Fibroblast of lung (primary cell): Measurements from ENCODE around the gene PANK4.

Source experiments
- EZH2 ChIP-seq: IDR thresholded peaks from 2 replicates; pipeline ENCODE4 v1.5.1; 2012; ENCODE audit warnings: low read length, control low read depth, mild to moderate bottlenecking; ENCODE audit errors: missing control alignments
- TF ChIP-seq, protein P1 (sequence below), 2 donors: IDR thresholded peaks in 1 of 2; conservative IDR thresholded peaks in 1 of 2; 1 replicate in 1 of 2; 2 replicates in 1 of 2; pipeline ENCODE4 v1.5.1; 2011 to 2012; ENCODE audit warnings: low read length in 2 of 2, control low read depth in 1 of 2, inconsistent platforms in 1 of 2, low read depth in 1 of 2, mild to moderate bottlenecking in 1 of 2

DNA sequence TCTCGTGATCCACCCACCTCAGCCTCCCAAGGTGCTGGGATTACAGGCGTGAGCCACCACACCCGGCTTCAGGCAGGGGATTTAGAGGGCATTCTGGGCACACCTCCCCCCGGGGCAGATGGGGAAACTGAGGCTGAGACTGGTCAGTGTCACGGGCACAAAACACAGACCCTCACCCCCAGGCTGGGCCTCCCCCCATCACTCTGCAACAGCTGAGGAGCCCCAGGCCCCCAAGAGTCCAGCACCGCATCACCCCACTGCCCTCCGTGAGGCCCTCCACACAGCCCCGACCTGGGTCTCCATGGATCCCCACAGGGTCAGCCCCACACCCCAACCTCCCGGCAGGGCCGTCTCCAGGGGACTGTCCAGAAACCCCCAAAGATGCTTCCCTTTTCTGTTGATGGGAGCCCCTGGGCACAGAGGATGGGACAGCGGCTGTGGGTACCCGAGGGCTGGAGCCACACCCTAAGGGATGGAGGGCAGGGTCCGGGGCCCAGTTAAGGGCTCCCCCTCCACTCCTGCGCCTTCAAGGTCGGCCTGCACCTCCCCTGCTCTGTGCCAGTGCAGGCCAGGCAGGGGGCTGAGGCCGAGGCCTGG is 40.8 kb upstream of the PANK4 start:
- no peak for TF ChIP-seq EZH2
- TF ChIP-seq, protein P1, sequence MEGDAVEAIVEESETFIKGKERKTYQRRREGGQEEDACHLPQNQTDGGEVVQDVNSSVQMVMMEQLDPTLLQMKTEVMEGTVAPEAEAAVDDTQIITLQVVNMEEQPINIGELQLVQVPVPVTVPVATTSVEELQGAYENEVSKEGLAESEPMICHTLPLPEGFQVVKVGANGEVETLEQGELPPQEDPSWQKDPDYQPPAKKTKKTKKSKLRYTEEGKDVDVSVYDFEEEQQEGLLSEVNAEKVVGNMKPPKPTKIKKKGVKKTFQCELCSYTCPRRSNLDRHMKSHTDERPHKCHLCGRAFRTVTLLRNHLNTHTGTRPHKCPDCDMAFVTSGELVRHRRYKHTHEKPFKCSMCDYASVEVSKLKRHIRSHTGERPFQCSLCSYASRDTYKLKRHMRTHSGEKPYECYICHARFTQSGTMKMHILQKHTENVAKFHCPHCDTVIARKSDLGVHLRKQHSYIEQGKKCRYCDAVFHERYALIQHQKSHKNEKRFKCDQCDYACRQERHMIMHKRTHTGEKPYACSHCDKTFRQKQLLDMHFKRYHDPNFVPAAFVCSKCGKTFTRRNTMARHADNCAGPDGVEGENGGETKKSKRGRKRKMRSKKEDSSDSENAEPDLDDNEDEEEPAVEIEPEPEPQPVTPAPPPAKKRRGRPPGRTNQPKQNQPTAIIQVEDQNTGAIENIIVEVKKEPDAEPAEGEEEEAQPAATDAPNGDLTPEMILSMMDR (conservative IDR thresholded peaks at IDR 0.05 in 1 of 2, IDR thresholded peaks at IDR 0.05 in 1 of 2; ENCODE audit: low read depth in 1 of 2, low read length in 2 of 2): no peak
